NCI-H446 (cell line): Measurements from ENCODE around the gene BANF2.

Experiments used
- DNase-seq, 2 experiments: peaks; one replicate each; lab custom pipeline; 2025; lab: John Stamatoyannopoulos, UW

Gene BANF2

DNA sequence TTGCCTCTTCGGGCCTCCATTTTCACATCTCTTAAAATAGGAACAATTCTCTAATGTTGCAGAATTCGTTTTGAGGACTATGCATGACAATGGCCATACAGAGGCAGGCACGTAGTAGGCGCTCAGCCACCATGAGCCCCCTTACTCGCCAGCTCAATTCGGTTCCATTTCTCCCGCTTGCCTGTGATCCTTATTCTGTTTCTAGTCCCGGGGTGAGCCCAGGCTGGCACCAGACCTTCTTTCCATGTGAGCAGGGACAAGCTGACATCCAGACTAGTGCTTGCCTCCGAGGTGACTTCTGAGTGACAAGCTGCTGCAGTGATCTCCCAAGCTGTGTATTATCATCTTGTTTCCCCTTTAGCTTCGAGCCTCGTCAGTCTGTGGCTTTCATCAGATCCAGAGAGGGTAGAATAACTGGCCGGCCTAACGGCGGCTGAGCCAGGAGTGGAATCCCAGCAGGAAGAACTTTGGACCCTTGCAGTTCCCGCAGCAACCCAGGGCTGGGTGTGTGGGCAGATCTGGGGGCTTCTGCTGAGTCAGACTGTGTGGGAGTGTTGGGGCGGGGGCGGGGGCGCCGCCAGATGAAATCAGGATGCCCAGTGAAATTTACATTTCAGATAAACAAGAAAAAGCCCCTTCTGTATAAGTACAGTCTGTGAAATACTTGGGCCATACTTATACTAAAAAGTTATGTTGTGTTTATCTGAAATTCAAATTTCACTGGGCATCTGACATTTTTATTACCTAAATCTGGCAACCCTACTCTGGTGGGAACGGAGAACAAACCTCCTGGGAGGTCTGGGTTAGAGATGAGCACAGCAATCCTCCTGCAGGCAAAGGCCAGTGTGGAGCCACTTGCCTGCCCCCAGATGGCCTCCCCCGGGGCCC lies 10.9 kb downstream of the BANF2 start:
- DNase-seq: no peak

DNA sequence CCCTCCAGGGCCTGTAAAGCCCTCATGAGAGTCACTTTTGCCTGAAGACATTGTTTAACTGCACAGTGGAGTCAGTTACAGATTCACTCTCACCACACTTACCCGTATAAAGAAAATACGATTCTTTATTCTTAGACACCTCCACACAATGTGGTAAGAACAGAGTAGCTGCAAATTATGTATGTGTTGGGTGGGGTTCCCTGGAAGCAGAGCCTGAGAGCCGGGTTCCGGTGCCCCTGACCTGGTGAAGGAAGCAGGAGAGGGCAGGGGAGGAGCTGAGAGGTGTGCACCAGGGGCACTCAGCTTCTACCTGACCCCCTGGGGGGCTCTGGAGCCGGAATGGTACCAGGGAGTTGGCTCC lies 11.5 kb downstream of the BANF2 start:
- DNase-seq: no peak

DNA sequence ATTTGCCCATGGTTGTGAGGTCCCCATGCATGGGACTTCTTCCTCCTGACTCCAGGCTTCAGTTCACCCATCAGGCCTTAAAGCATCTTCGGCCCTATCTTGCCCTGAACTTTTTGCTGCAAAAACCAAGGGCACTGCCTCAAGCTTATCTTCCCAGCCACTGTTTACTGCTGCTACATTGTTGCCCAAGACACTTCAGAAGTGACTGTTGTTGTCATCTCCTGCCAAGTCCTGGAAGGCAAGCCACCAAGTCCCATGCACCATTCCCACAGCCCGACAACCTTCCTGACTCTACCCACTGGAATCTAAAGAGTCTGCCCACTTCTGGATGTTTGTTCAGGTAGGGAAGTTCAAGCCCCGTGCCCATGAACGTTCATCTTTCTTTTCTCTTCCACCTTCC lies 12.4 kb downstream of the BANF2 start:
- DNase-seq: no peak

DNA sequence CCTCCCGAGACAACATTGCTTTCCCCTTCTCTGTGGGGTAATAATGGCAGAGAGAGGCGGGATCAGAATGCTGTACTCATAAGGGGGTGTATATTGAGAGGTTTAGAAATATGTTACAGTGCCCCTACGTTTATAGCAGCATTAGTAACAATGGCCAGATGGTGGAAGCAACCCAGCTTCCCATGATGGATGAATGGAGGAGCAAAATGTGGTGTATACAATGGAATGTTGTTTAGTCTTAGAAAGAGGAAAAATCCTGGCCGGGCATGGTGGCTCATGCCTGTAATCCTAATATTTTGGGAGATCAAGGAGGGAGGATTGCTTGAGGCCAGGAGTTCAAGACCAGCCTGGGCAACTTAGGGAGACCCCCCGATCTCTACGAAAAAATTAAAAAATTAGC lies 12.9 kb downstream of the BANF2 start:
- DNase-seq: no peak

DNA sequence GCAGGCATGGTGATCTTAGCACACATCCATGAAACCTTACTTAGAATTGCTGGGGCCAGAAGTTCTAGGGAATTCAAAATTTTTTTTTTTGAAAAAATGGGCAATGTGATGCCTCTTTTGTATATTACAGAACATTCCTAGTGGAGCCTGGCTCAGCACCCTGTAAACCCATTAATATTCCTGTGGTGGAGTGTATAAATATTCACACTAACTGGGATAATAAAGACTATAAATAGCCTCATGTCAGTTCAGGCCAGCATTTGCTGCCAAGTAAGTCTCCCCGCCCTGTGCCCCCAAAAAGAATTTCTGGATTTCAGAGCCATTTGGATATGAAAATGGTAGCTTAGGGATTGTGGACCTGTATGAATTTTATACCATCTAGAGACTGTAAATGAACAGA lies 14.8 kb downstream of the BANF2 start:
- no peak for DNase-seq

DNA sequence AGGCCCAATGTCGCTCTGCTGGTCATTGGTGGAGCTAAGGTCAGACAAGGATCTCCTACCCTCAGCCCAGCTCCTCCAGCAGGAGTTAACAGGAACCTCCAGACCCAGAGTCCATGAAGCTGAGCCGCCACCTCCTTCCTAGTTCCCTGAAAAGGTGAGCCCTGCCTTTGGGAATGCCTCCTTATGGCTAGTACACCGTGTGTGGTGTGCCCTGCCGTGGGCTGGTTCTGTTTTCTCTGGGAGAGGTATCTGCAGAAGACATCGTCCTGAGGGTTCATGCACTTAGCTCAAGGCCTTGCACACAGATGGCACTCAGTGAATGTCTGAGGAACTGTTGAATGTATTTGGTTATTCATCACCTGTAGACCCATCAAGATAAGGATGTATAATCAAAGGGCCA lies 15.3 kb downstream of the BANF2 start:
- DNase-seq: no peak

DNA sequence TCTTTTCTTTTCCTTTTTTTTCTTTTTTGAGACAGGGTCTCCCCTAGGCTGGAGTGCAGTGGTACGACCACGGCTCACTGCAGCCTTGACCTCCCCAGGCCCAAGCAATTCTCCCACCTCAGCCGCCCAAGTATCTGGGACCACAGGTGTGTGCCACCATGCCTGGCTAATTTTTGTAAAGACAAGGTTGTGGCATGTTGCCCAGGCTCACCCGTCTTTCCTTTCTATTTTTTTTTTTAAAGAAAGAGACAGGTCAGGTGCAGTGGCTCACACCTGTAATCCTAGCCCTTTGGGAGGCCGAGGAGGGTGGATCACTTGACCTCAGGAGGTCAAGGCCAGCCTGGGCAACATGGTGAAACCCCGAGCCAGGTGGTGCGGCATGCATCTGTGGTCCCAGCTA lies 16.6 kb downstream of the BANF2 start:
- DNase-seq: no peak

DNA sequence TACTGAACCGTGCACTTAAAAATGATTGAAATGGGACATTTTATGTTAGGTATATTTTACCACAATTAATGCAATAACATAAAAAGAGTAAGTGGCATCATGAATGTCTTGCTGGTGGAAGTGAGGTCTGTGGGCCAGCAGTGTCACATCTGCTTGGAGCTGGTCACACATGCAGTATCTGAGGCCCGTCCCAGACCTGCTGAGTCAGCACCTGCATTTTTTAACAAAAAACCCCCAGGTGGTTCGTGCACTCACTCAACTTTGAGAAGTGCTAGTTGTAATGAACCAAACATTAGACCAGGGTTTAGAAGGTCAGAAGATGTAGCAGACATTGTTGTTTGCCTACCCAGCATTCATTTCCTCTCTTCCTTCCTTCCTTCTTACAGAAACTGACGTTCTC lies 21.0 kb downstream of the BANF2 start:
- no peak for DNase-seq

DNA sequence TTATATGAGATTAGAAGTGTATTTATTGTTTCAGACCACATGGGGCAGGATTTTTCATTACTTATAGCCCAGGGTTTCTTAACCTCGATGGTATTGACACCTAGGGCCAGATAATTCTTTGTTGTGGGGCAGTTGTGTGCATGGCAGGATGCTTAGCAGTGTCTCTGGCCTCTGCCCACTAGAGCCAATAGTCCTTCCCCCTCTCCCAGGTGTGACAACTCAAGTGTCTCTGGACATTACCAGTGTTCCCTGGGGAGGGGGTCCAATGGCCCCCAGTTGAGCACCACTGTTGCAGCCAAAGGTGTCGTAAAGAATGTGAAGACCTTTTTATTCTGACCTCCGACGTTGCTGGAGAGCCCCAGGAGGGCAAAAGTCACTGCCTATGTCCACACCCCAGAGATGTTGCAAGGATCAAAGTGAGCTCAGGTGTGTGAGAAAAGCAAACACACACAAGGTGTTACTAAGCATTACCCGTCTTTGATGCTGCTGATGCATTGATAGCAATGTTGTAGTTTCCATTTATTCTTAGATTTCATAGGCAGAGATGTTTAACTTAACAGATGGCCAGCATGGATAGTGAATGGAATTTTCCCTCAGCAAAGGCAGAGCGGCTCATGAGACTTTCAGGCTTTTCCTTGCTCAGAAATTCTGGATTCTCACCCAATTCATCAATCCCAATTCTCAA lies 22.2 kb downstream of the BANF2 start:
- no peak for DNase-seq

DNA sequence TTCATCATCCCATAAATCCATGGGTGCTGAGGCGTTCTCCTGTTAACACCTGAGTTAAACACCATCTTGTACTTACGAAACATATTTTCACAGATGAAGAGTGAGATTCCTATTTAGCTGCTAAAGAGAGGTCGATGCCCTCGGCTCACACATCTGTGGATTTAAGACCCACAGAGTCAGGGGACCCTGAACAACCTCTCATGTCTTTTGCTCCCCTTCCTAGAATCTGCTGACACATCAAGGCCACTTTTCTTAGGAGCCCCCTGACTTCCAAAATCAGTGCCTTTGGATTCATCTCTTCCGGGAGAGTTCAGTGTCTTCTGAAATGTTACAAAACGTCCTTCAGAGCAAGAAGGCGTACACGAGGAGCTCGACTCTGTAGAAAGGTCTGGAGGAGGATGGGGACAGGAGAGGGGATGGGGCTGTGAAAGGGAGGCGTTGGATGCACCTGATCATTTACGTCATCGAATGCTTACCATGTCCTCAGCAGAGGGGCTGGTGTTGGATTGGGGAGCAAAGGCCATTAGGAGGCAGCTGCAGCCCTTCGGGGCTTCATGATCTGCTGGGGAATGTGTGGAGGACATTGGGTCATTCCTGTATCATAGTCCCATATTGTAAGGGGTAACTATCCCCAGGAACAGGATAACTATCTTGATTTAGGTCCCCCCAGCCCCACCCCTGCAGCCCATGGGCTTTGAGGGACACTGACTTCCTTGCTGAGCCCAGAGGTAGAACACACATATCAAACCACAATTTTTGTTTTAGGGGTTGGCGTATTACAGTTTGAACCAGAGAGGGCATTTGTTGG lies 22.9 kb downstream of the BANF2 start:
- no peak for DNase-seq

DNA sequence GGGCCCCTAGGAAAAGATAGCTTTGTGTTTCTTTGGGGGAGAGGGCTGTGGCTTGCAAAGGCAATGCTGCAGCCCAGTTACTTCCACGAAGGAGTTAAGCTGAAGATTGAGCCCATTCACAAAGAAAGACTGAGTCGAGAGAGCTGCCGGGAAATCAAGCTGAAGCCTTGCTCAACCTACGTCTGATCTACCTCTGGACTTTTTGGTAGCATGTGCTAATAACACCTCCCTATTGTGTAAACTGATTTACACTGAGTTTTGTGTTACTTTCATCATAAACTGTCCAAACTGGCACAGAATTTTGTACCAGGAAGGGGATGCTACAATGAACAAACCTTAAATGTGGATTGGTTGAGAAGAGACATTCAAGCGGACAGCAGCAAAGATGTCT lies 23.5 kb downstream of the BANF2 start:
- no peak for DNase-seq

DNA sequence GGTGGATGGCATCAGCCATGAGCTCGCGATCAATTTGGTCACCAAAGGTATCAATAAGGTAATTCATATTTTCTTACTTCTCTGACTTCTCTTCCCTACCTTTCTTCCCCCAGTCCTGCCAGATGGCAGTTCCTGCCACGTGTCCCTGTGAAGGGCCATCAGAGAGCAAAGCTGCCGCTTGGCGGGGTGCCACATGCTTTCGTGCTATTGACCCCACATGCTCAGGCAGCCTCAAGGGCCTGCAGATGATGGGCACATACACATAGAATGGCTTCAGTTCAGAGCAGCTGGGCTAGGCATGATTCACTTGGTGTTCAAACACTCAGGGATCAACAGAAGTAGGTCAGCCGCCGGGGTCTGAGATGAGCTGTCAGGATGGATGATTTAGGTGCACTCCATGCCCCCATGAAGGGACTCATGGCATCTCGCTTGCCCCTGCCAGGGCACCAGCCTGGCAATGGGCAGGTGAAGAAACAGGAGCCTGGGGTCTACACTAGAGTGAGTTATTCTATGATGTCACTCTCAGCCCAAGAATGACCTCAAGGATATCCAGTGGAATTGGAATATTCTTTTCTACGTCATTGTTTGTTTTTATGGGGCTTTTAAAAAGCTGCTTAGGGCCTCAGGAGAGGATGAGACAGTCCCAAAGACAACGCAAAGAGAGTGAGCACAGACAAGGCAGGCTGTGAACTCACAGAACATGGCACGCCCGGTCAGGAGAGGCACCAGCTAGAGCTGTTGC lies 25.5 kb downstream of the BANF2 start:
- DNase-seq: peak in 1 of 2 experiments; percentile 48

DNA sequence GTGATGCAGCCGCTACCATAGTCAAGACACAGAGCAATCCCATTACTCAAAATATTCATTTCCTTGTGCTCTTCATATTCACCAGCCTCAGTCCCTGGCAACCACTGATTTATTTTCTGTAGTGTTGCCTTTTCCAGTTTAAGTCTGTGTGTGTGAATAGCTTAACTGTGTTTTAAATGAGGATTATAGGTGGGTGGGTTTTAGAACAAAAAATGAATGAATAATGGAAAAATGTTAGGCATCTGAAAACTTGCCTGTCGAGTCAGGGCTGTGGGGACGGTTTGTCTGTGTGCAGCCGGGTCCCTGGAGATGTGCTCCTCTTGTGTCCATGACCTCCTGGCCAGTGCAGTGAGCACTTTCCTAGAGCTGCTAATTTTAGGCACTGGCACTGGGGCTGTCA lies 27.1 kb downstream of the BANF2 start:
- no peak for DNase-seq

DNA sequence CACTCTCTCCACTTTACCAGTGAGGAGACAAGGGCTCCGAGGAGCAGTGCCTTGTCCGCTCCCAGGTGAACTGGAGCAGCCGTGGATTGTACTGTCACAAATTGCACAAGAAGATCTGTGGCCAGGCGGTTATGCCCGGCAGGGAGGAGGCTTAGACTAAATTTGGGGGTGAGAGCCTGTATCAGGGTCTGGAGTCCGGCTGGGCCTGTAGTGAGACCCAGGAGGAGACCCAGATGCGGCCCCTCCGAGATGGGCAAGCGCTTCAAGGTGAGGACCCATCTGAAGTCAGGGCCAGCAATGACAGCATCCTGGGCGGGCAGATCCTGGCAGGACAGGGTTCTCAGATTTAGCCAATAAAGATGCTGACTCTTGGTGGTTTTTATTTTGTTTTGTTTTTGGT lies 27.6 kb downstream of the BANF2 start:
- no peak for DNase-seq

DNA sequence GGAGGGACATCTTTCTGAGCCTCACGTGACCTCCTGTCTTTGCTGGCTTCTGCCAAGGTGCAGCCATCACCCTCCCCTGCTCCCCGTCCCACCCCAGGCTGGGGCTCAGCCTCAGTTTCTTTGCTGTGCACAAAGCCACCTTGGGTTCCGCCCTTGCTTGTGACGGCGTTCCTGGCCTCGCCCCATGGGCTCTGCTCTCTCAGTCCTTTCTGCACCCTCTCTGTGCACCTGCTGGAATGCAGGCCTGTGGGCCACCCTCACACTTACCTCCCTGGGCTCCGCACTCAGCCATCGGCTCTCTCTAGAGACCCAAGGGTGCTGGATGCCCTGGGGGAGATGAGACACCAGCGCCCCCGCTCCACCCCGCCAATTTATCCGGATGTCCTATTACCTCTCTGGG lies 28.3 kb downstream of the BANF2 start:
- no peak for DNase-seq

DNA sequence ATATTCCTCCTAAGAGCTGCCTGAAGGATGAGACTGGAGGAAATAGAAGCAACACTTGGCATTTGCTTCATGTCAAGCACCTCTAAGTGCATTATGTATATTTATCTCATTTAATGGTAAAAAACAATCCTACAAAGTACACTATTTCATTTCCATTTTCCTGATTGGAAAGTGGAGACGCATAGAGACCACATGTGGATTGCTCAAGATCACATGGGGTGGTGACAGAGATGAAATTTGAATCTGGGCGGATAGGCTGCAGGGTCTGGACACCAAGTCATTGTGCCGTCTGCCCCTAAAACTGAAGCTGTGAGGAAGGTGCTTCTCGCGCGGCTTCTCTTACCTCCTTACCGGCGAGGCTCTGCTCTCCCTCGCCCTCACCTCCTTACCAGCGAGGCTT lies 30.3 kb downstream of the BANF2 start:
- DNase-seq: no peak

DNA sequence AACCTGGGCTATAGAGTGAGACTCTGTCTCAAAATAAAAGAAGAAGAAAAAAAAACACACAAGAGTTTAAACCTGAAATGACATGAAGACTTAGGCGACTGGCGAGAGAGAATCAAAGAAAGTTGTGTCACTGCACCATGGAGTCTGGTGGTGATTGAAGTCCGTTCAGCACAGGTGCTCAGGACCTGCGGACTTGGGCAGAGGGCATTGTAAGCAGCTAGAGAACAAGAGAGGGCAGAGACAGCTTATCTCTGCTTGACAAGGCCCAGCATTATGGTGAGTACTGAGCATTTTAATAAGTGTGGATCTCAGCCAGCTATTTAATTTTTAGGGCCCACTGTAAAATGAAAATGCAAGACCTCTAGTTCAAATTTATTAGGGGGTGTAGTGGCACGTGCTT lies 31.5 kb downstream of the BANF2 start:
- no peak for DNase-seq

DNA sequence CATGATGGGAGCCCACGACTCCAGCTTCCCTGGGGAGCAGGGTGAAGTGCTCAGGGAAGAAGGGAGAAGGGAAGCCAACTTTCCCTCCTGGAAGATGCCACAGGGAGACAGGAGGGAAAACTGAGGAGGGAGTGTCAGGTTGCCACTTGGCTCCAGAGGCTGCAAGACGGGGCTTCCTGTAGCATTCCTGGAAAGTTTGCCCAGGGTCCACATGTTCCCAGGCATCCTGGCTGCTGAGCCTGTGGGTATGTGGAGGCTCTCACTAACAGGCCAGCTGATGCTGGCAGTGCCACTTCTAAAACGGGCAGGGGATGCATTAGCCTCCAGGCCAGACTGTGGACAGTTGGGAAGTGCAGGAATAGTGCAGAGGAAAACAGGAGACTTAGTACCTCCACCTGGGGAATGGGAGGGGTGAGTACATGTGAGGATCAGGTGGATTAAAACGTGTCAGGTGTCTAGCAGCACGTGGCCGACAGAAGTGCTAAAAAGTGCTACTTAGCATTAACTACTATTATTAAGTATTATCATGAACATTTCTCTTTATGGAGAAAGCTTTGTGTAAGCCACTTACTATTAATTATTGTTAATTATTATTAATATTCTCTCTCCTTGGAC lies 33.2 kb downstream of the BANF2 start:
- DNase-seq: no peak

DNA sequence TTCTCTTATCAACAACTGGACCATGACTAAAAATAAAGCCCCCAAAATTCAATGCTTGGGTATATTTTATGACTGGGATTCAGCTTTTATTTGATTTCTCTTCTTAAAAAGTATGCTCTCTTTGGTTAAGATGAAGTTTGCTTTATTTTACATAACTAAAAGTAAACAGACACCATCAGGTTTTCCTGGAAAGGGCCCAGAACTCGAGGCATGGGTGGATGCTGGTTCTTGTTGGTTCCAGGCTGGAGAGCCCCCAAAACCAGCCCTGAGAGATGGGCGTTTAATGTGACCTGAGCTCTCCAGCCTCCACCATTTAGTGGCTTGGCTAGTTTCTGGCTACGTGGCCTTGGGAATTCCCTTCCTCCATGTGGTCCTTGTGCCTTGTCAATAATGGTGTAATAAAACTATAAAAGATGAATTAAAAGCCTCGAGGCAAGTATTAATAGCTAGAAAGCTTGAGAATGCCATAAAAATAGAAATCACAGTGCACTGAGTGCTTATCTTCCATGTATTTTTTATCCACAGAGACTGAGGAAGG lies 34.1 kb downstream of the BANF2 start:
- DNase-seq: no peak

DNA sequence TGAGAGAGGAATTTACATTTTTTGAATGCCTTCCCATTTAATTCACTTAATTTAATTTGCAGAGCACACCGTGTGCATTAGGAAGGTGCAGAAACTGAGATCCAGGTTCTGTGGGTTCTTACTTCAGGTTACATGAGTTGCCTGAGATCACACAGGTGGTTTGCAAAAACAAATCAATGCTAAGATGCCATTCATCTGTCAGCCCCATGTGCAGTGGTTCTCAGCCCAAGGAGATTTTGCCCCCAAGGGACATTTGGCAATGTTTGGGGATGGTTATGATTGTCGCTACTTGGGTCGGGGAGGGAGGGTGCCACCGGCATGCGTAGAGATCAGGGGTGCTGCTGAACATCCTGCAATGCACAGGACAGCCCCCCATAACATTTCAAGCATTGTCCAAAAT lies 34.6 kb downstream of the BANF2 start:
- DNase-seq: no peak

DNA sequence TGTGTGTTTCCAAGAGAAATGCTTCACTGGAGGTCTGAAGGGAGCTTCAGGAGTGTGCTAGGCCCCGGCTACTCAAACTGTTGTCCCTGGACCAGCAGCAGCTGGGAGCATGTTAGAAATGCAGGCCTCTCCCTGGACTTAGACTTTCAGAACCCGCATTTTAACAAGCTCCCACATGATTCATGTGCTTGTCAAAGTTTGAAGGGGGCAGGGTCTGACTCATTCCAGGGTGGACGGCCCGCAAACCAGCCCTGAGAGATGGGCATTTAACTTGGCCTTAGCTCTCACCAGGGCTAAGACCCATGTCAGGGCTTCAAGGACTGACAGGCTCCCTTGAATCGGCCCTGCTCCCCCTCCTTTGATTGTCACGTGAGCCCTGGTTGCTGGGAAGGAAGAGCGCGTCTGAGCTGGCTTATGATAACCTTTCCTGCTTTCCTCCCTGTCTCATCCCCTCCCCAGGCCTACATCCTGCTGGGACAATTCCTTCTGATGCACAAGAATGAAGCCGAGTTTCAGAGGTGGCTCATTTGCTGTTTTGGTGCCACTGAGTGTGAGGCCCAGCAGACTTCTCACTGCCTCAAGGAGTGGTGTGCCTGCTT lies 35.5 kb downstream of the BANF2 start:
- no peak for DNase-seq
